ENCODE results near the gene ATP8A1. TPM values are rescaled to one million over a fixed set of nuclear protein-coding genes. Genes with fewer than 3 reads are reported as not detected.

ATP8A1 gene
- total RNA-seq, 4 donors from 2014 or later = 4.9 to 13.8 (median 5.2) TPM

GRCh38 chr4:42415281-42415680 is 241.6 kb downstream of the ATP8A1 start:
- H3K4me3 ChIP-seq (ENCODE audit: low read depth, poor library complexity, severe bottlenecking) = no peak overlapping the region
- intact Hi-C loops (cut with DNase I; ENCODE audit: low total_unique reads) = no loop called here
- TF ChIP-seq CTCF (IDR thresholded peaks at IDR 0.05) = no peak
- TF ChIP-seq POLR2A (IDR thresholded peaks at IDR 0.05) = no peak
- no peak for DNase-seq (ENCODE audit: low spot score in 2 of 2)
- WGBS, 2 donors = 80 to 85% methylated on average over 1 of the region's 1 CpG

GRCh38 chr4:42412251-42412650 is 244.7 kb downstream of the ATP8A1 start:
- no peak overlapping the region for H3K4me3 ChIP-seq (ENCODE audit: low read depth, poor library complexity, severe bottlenecking)
- TF ChIP-seq CTCF (IDR thresholded peaks at IDR 0.05) (no peak), POLR2A (IDR thresholded peaks at IDR 0.05) (no peak)
- WGBS, 2 donors = 62 to 65% methylated on average over 2 of the region's 2 CpGs
- intact Hi-C loops (cut with DNase I; ENCODE audit: low total_unique reads) = no loop called here
- DNase-seq (ENCODE audit: low spot score in 2 of 2) = no peak

- TF ChIP-seq CTCF (IDR thresholded peaks at IDR 0.05) (no peak), POLR2A (IDR thresholded peaks at IDR 0.05) (no peak)
- WGBS, 2 donors = 80 to 94% methylated on average over 4 of the region's 4 CpGs
- H3K4me3 ChIP-seq (ENCODE audit: low read depth, poor library complexity, severe bottlenecking) = no peak overlapping the region
- intact Hi-C loops (cut with DNase I; ENCODE audit: low total_unique reads) = no loop called here
- DNase-seq (ENCODE audit: low spot score in 2 of 2) = no peak
These were observed 245.1 kb downstream of the ATP8A1 start for GRCh38 chr4:42411803-42412202.

- WGBS, 2 donors = 58 to 61% methylated on average over 3 of the region's 3 CpGs
- H3K4me3 ChIP-seq (ENCODE audit: low read depth, poor library complexity, severe bottlenecking) = no peak overlapping the region
- TF ChIP-seq CTCF (IDR thresholded peaks at IDR 0.05) = no peak
- no peak for TF ChIP-seq POLR2A (IDR thresholded peaks at IDR 0.05)
- intact Hi-C loops (cut with DNase I; ENCODE audit: low total_unique reads) = no loop called here
- no peak for DNase-seq (ENCODE audit: low spot score in 2 of 2)
These were observed 246.5 kb downstream of the ATP8A1 start for GRCh38 chr4:42410446-42410845.

- TF ChIP-seq CTCF (IDR thresholded peaks at IDR 0.05) = no peak
- no peak for TF ChIP-seq POLR2A (IDR thresholded peaks at IDR 0.05)
- no peak overlapping the region for H3K4me3 ChIP-seq (ENCODE audit: low read depth, poor library complexity, severe bottlenecking)
- 84 to 88% methylated on average over 6 of the region's 6 CpGs for WGBS, 2 donors
- intact Hi-C loops (cut with DNase I; ENCODE audit: low total_unique reads) = no loop called here
- no peak for DNase-seq (ENCODE audit: low spot score in 2 of 2)
These were observed 252.9 kb downstream of the ATP8A1 start for GRCh38 chr4:42404001-42404400.

- WGBS, 2 donors = 62 to 78% methylated on average over 9 of the region's 9 CpGs
- DNase-seq (ENCODE audit: low spot score in 2 of 2) = no peak
- TF ChIP-seq POLR2A (IDR thresholded peaks at IDR 0.05) (no peak), CTCF (IDR thresholded peaks at IDR 0.05) (no peak)
- intact Hi-C loops (cut with DNase I; ENCODE audit: low total_unique reads) = no loop called here
- H3K4me3 ChIP-seq (ENCODE audit: low read depth, poor library complexity, severe bottlenecking) = no peak overlapping the region
These were observed 255.7 kb downstream of the ATP8A1 start for GRCh38 chr4:42401171-42401570.
